Measurements from ENCODE around the gene FAM221A.

- no peak for TF ChIP-seq CTCF (IDR thresholded peaks at IDR 0.05)
- no peak for TF ChIP-seq POLR2A (IDR thresholded peaks at IDR 0.05)
Observed at GRCh38 chr7:23710000-23710399, 30.0 kb downstream of the FAM221A start, which contains the start of gene STK31.

All from vagina (tissue), 2 donors.